Chondrocyte (in vitro differentiated cells): ENCODE measurements around the gene DSCAML1. TPM values are rescaled to one million over a fixed set of nuclear protein-coding genes. Genes with fewer than 3 reads are reported as not detected.

ENCODE experiments used
- DNase-seq: peaks from one replicate; pipeline ENCODE4 v3.0.0; 2021; ENCODE audit warnings: mixed read lengths, low spot score
- H3K27ac Mint-ChIP-seq: one replicate; pipeline ENCODE4 v1.8.0; 2021; ENCODE audit warnings: mild to moderate bottlenecking, moderate library complexity, mixed read lengths; ENCODE audit not compliant: unreplicated experiment
- H3K27me3 Mint-ChIP-seq: 2 replicates; pipeline ENCODE4 v1.8.0; 2021; ENCODE audit warnings: low read depth, mixed read lengths
- H3K36me3 Mint-ChIP-seq: 2 replicates; pipeline ENCODE4 v1.8.0; 2021; ENCODE audit warnings: low read depth, mixed read lengths
- H3K4me1 Mint-ChIP-seq: 2 replicates; pipeline ENCODE4 v1.8.0; 2021; ENCODE audit warnings: low read depth, mild to moderate bottlenecking, mixed read lengths
- H3K4me3 Mint-ChIP-seq: one replicate; pipeline ENCODE4 v1.8.0; 2021; ENCODE audit warnings: mild to moderate bottlenecking, moderate library complexity, mixed read lengths; ENCODE audit not compliant: unreplicated experiment
- H3K9me3 Mint-ChIP-seq: 2 replicates; pipeline ENCODE4 v1.8.0; 2021; ENCODE audit warnings: low read depth, mixed read lengths
- CTCF ChIP-seq: fragments of 200-600 bp; sonication (generic); IDR thresholded peaks from 2 replicates; pipeline ENCODE4 v1.5.0; 2021; ENCODE audit warnings: antibody characterized with exemption, mild to moderate bottlenecking, moderate library complexity
- total RNA-seq: library from RNA; stranded (reverse); gene quantifications from 3 replicates; pipeline ENCODE4 v1.2.1, GENCODE V29; 2021

Gene DSCAML1
- total RNA-seq, 1 donor from 2014 or later = not detected

GRCh38 chr11:117702946-117703598 lies 93.9 kb downstream of the DSCAML1 start:
- H3K4me3 Mint-ChIP-seq = no peak overlapping the region
- DNase-seq = no peak
- no peaks in the 10 kb centered on the region for H3K9me3 Mint-ChIP-seq
- no peaks in the 10 kb centered on the region for H3K4me1 Mint-ChIP-seq
- H3K36me3 Mint-ChIP-seq = peaks cover 3% of the 10 kb centered on the region
- H3K27ac Mint-ChIP-seq = no peak overlapping the region
- TF ChIP-seq CTCF = no peak
- peaks cover 50% of the 10 kb centered on the region for H3K27me3 Mint-ChIP-seq

GRCh38 chr11:117701781-117702180 lies 95.2 kb downstream of the DSCAML1 start:
- H3K4me1 Mint-ChIP-seq = no peaks in the 10 kb centered on the region
- H3K9me3 Mint-ChIP-seq = no peaks in the 10 kb centered on the region
- no peak overlapping the region for H3K4me3 Mint-ChIP-seq
- no peak overlapping the region for H3K27ac Mint-ChIP-seq
- TF ChIP-seq CTCF = no peak
- DNase-seq = no peak
- H3K36me3 Mint-ChIP-seq = peaks cover 3% of the 10 kb centered on the region
- H3K27me3 Mint-ChIP-seq = peaks cover 45% of the 10 kb centered on the region

- no peak for DNase-seq
- H3K4me1 Mint-ChIP-seq = no peaks in the 10 kb centered on the region
Measured at GRCh38 chr11:117700551-117700950, 96.5 kb downstream of the DSCAML1 start.

GRCh38 chr11:117697319-117697718 lies 99.7 kb downstream of the DSCAML1 start:
- Mint-ChIP-seq H3K4me3 (no peak overlapping the region), H3K36me3 (peaks cover 3% of the 10 kb centered on the region), H3K27me3 (peaks cover 24% of the 10 kb centered on the region), H3K9me3 (no peaks in the 10 kb centered on the region), H3K4me1 (no peaks in the 10 kb centered on the region), H3K27ac (no peak overlapping the region)
- TF ChIP-seq CTCF = no peak
- no peak for DNase-seq

More at GRCh38 chr11:117700551-117700950, 96.5 kb downstream of the DSCAML1 start:
- TF ChIP-seq CTCF = no peak
- Mint-ChIP-seq H3K36me3 (peaks cover 3% of the 10 kb centered on the region), H3K27me3 (peaks cover 38% of the 10 kb centered on the region), H3K4me3 (no peak overlapping the region), H3K27ac (no peak overlapping the region), H3K9me3 (no peaks in the 10 kb centered on the region)

- H3K27me3 Mint-ChIP-seq = peaks cover 16% of the 10 kb centered on the region
Measured at GRCh38 chr11:117696540-117696939, 100.5 kb downstream of the DSCAML1 start.

More at GRCh38 chr11:117696540-117696939, 100.5 kb downstream of the DSCAML1 start:
- Mint-ChIP-seq H3K9me3 (no peaks in the 10 kb centered on the region), H3K36me3 (no peaks in the 10 kb centered on the region), H3K4me1 (no peaks in the 10 kb centered on the region), H3K4me3 (no peak overlapping the region), H3K27ac (no peak overlapping the region)
- no peak for DNase-seq
- no peak for TF ChIP-seq CTCF
